HG02970 (cell line): ENCODE measurements around the gene PCDHGC4.

ENCODE experiments used
- ATAC-seq: cut with Tn5 transposase; IDR thresholded peaks from one replicate; pipeline ENCODE4 v1.9.1; 2021; ENCODE audit warnings: mild to moderate bottlenecking, moderate library complexity, moderate number of reproducible peaks; ENCODE audit not compliant: unreplicated experiment, low FRiP score

The PCDHGC4 gene

DNA sequence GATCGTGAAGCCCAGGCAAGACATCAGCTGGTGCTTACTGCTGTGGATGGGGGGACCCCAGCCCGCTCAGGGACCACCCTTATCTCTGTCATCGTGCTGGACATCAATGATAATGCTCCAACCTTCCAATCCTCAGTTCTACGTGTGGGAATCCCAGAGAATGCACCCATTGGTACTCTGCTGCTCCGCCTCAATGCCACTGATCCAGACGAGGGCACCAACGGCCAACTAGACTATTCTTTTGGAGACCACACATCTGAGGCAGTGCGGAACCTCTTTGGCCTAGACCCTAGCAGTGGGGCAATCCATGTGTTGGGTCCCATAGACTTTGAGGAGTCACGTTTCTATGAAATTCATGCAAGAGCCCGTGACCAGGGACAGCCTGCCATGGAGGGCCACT, 5.0 kb downstream of the PCDHGC4 start:
- no peak for ATAC-seq

DNA sequence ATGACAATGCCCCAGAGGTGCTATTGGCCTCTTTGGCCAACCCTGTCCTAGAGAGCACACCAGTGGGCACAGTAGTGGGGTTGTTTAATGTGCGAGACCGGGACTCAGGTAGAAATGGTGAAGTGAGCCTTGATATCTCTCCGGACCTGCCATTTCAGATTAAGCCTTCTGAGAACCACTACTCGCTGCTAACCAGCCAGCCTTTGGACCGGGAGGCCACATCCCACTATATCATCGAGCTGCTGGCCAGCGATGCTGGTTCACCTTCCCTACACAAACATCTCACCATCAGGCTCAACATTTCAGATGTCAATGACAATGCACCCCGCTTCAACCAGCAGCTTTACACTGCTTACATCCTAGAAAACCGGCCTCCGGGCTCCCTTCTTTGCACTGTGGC, 5.4 kb downstream of the PCDHGC4 start:
- ATAC-seq = no peak

DNA sequence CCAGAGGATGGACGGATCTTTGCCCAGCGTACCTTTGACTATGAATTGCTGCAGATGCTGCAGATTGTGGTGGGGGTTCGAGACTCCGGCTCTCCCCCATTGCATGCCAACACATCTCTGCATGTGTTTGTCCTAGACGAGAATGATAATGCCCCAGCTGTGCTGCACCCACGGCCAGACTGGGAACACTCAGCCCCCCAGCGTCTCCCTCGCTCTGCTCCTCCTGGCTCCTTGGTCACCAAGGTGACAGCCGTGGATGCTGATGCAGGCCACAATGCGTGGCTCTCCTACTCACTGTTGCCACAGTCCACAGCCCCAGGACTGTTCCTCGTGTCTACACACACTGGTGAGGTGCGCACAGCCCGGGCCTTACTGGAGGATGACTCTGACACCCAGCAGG, 5.9 kb downstream of the PCDHGC4 start:
- no peak for ATAC-seq

DNA sequence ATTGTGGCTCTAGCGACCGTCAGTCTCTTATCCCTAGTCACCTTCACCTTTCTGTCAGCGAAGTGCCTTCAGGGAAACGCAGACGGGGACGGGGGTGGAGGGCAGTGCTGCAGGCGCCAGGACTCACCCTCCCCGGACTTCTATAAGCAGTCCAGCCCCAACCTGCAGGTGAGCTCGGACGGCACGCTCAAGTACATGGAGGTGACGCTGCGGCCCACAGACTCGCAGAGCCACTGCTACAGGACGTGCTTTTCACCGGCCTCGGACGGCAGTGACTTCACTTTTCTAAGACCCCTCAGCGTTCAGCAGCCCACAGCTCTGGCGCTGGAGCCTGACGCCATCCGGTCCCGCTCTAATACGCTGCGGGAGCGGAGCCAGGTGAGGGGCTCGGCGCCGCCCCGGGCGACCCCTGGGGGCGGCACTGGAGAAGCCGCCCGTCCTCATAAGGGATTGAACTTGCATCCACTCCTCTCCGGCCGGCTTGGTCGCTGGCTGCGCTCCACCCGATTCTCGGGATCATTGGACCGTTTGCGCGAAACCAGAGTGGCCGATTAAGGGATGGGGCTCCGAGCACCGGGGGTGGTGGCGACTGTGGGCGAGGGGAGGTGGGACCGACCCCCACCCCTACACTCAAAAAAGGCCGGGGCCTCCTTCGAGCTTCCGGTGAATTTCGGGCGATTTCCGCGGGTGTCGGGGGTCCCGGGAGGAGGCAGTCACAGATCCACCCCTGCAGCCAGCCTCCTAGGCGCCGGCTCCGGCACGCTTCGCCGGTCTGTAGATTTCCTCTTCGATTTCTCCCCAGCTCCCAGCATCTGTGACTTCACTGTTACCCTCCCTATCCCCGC, 6.7 kb downstream of the PCDHGC4 start:
- no peak for ATAC-seq

DNA sequence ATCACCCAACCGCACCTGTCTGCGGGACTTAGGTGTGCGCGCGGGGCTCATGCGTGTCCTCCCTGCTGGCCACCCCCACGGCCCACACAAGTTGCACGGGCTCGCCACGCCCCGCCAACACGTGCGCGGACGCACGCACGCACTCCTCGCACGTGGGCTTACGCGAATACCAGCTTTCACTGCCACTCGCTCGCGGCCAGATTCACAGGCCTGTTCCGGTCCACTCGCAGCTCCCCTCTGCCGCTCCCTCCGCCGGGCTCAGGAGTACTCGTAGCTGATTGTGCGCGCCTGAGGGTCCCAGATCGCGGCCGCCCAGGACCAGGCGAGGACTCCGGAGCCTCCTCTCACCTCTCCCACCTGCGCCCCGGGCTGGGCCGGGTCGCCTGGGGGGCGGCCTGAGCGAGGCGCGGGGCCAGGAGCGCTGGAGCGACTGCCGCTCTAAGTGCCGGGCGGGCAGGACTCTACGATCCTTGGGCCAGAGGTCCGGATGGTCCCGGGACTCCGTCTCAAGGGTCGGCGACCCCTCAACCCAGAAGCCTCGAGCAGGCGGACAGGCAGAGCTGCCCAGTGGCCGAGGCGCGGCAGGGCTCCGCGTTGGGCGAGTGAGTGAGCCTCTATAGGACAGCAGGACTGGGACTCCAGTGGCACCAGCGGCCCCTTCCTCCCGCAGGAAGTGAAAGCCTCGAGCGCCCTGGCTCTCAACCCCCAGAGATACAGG, 7.5 kb downstream of the PCDHGC4 start:
- no peak for ATAC-seq

DNA sequence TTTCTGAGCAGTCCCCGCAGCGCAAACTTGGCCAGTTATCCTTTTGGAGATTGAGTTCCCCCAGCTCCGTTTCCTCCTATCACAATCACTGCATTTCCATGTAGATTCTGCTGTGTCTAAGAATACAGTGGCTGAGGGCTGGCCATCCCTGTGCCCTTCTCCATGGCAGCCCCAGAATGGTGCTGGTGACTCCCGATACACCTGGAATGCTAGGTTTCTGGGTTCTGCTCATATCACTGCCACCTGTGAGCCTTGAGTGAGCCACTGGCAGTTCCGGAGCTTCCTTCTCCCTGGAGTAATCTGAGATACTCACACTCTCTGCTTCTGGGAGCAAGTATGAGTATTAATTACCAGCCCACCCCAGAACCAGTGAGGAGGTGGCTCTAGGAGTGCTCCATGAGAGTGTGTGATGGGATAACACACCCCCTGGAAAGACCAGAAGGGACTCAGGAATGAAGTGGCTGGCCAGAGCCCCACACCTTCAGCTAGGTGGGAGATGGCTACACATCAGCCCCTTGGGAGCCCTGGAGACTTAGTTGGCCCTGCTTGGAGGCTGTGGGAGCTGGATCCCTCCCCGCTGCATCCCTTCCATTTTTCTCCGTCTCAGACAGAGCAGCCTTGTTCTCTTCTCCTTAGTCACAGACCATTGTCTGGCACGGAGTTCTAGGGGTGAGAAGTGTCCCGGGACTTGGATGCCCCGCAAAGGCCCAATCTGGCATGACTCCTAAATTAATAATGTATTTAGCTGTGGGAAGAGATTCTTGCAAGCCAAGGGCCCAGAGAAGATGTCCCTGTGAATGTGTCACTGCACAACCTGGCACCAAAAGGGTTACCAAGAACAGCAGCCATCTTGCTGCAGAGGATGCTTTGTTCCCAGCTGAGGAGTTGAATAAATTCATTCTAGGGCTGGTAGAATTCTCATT, 8.9 kb downstream of the PCDHGC4 start:
- ATAC-seq = no peak

DNA sequence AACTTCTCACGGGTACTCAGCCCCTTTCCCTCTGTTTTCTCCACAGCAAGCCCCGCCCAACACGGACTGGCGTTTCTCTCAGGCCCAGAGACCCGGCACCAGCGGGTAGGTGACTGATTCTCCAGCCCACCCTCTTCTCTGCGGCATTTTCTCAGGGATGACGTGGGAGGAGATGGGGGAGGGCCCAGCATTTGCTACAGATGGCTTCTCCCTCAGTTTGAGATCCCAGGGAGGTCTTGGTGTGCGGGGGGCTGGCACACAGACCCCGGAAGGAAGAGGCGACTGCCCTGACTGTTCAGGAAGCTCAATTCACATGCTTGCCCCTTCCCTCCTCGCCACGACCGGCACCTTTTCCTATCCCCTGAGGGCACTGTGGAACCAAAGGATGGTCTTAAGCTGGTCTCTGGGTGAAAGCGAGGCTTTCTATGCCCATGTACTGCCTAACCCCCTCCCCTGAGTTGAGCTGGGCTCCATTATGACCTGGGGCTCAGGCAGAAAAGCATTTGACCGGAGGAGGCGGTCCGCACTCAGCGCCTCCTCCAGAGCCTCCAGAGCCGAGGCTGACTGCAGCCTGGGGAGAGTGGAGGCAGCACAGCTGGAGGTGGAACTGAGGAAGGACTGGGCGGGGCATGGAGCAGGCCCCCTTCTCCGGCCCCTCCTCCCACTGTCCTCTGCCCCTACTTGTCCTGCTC, 10.1 kb downstream of the PCDHGC4 start:
- ATAC-seq = no peak

DNA sequence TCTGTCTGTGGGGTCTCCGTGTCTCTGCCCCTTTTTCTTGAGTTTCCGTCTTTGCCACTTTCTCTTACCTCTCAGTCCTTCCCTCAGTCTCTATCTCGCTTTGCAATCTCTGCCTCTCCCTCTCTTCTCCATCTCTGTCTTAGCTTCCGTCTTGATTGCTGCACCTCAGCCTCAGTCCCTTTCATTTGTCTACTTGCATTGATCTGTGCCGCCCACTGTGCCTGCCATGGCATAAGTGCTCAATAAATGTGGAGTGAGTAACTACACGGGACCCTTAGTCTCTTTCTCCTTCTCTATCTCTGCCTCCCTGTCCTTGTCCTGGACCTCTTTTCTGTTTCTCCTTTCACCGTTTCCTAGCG, 10.6 kb downstream of the PCDHGC4 start:
- no peak for ATAC-seq

DNA sequence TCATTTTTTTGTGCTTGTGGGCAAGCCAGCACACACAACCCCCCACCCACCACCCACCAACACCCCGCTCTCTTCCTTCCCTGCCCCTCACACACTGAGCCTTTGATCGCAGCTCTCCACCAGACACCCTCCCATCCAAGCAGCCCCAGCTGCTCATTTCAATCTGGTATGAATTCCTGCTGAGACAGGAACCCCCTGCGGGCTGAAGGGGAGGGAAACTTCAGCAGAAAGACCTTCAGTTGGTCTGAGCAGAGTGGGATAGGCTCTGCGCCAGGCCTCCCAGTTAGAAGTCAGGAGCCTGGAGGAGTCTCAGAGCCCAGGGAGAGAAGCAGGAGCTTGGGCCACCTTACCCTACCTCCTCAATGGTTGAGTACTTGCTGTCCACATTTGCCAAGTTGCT, 11.2 kb downstream of the PCDHGC4 start:
- no peak for ATAC-seq

DNA sequence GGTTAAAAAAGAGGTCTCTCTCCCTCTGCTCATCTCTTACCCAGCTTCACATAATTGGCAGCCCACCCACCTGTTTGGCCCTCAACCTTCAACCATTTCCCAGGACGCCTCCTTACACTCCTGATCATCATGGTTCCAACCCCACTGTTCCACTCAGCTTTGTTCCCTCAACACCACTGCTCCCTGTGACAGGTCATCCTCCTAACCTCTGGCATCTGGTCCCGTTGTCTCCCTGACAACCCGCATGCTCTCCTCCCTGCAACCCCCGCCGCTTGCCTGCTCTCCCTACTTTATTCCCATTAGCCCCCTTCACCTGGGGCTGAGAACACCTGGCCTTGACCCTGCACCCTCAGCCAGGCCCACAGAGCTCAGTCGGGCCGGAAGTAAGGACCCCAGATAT, 16.9 kb downstream of the PCDHGC4 start:
- ATAC-seq = no peak

DNA sequence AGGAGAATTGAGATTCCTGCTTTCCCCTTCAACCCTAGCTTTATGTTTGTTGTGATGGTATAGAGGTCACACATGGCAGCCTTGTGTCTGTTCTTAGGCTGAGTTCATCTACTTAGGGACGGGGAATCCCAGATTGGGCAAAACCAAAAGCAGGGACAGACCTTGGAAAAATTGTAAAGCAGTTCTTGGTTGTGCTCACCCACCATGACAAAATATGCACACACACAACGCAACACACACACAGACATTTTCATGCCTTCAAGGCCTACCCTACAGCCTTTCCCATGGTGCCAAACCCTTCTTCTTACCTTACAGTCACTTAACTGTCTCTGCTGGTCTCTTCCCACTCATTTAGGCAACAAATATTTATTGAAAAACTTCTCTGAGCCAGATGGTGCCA, 18.9 kb downstream of the PCDHGC4 start:
- no peak for ATAC-seq

DNA sequence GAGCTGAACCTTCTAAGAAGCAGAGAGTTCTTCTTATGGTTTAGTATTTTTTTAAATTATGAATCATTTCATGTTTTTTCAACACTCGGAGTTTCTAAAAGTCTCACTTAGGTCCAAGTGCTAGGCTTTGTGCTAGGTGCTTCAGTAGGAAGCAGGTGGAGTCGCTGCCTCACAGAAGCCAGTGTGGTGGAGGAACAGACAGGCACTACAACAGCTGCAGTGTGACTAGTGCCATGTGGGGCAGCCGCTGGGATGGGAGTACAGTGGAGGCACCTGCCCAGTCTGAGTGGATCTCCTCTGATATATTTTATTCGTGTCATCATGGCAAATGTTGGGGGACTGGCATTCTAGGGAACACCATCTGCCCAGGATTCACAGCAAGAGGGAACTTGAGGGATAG, 19.4 kb downstream of the PCDHGC4 start:
- no peak for ATAC-seq

DNA sequence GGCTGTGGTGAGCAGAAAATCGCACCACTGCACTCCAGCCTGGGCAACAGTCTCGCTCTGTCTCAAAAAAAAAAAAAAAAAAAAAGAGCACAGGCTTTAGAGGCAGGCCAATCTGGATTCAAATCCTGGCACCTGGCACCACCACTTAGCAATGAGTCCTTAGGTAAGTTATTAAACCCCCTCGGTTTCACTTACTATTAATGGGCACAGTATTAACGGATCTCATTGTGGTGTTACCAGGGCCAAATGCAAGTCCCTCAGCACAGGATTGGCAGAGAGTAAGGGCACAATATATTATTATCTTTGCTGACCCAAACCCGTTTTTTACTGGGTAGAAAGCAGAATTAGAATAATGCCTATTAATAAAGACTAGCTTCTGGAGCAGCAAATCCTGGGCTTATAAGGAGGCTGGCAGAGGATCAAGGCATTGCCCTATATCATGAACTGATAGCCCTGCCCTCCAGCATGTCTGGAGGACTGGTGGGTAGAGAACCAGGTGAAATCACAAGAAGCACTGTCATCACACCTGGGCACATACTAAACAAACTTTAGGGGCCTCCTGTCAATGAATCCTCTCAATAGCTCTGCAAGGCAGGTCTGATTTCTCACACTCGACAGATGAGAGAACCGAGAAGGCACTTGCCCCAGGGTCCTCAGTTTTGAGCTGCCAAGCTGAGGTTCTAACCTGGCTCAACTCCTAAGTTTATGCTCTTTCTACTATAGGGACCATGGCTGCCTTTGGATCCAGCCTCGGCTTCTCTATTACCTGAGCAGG, 21.7 kb downstream of the PCDHGC4 start:
- no peak for ATAC-seq

DNA sequence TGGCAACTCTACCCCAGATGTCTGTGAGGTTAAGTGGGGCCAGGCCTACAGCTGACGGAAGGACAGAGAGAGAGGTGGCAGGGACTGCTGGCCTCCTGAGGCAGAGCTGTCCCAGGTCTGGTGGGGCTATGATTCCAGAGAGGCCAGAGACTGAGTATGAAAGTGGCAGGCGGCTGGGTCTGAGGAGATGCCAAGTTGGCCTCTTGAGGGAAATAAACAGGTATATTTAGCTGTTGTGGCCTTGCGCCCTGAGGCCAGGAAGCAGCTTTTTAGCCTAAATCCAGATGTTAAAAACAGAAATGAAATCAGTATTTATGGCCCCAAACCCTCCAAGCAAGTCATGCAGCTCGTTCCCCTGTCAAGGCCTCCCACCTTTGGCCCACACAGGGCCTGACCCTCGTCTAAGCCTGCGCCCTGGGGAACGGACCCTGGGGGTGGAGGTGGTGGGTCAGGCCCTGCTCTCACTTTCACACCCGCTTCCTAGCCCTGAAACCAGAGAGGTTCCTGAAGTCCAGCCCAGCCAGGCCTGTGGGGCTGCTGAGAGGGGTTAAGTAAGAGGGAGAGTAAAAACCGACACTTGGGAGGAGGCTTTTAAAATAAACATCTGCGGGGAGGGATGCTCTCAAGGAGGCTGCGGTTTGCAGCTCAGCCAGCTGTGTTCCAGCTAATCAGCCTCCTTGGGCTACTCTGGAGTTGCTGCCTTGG, 22.7 kb downstream of the PCDHGC4 start:
- ATAC-seq = no peak

DNA sequence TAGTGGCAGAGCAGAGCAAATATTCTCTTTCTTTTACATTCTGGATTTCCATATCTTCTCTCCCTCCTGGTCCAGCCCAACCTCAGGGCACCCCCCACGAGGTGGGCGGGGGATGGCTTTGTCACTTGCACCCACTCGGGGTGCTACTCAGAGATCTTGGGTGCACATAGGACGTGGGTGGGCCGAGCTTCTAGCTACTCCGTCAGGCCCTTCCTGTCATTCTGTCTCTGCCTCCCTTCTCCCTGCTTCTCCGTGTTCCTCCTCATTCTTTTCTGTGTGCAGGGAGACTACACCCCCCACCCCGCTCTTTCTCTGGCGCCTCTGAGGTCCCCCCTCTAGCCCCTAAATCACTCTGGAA, 23.6 kb downstream of the PCDHGC4 start:
- no peak for ATAC-seq

DNA sequence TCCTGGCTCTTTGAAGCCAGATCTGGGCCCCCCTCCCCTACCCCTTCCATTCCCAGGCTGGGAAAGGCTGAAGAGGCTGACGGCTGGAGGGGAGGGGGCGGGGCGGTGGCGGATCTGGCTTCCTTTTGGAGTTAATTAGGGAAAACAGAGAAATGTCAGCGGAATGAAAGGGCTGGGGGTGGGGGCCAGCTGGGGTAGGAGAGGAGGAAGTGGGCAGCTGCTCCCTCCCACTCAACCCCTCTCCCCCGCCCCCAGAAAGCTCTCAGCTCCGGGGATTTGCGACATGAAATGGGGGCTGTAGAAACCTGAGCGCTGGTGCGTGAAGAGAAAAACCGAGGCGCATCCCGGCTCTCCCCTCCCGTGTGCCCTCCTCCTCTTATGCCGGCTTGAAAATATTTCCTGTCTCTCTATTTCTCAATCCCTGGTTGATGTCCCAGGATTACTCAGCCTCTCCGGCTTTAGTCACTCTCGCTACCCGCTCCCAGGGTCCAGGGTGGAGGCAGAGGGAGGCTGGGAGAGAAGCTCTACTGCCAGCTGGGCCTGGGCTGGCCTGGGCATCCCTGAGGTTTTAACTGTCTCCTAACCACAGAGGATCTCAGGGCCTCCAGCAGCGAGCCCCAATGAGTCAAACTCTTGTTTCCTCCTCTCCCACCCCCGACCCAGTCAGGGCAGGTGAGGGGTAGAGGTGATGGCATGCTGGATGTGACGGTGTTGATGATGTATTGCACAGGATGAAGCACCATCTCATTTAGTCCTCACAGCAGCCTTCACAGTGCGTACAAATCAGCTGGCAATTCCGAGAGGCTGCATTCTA, 24.2 kb downstream of the PCDHGC4 start:
- ATAC-seq = no peak

DNA sequence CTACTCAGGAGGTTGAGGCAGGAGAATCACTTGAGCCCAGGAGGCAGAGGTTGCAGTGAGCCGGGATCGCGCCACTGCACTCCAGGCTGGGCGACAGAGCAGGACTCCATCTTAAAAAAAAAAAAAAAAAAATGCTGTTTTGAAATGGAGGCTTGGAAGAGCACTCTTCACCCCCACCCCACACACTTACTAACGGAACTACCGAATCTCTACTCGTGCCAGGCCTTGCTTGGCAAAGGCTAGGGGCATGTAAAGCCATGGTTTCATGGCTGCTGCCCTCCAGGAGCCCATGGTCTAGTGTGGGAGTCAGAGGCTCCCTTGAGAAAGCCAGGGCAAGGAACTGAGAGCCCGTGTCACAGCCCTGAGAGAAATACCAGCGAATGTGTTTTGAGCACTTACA, 25.3 kb downstream of the PCDHGC4 start:
- no peak for ATAC-seq

DNA sequence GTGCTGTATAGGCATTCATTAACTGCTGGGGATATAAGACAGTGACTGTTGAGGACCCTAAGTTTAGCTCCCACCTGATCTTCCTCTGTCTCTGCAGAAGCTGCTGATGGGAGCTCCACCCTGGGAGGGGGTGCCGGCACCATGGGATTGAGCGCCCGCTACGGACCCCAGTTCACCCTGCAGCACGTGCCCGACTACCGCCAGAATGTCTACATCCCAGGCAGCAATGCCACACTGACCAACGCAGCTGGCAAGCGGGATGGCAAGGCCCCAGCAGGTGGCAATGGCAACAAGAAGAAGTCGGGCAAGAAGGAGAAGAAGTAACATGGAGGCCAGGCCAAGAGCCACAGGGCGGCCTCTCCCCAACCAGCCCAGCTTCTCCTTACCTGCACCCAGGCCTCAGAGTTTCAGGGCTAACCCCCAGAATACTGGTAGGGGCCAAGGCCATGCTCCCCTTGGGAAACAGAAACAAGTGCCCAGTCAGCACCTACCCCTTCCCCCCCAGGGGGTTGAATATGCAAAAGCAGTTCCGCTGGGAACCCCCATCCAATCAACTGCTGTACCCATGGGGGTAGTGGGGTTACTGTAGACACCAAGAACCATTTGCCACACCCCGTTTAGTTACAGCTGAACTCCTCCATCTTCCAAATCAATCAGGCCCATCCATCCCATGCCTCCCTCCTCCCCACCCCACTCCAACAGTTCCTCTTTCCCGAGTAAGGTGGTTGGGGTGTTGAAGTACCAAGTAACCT, 26.2 kb downstream of the PCDHGC4 start:
- no peak for ATAC-seq
